Mesendoderm (in vitro differentiated cells): ENCODE results near the gene BABAM2.

Source experiments
- DNase-seq: peaks from one replicate; pipeline ENCODE4 v3.0.0; 2013
- H2AK5ac ChIP-seq: 2 replicates; pipeline ENCODE4 v1.6.1; 2013; ENCODE audit warnings: low read length, inconsistent platforms
- H2BK120ac ChIP-seq: 2 replicates; pipeline ENCODE4 v1.6.1; 2013; ENCODE audit warnings: low read depth, mild to moderate bottlenecking, low read length, moderate library complexity, mixed read lengths
- H2BK15ac ChIP-seq: replicated peaks from 2 replicates; pipeline ENCODE4 v1.6.1; 2013; ENCODE audit warnings: low read depth, mild to moderate bottlenecking, moderate library complexity
- H2BK5ac ChIP-seq: 2 replicates; pipeline ENCODE4 v1.6.1; 2013; ENCODE audit warnings: low read length, inconsistent platforms
- H3K18ac ChIP-seq: 2 replicates; pipeline ENCODE4 v1.6.1; 2013; ENCODE audit warnings: mild to moderate bottlenecking, low read length, mixed read lengths
- H3K23ac ChIP-seq: one replicate; pipeline ENCODE4 v1.6.1; 2013; ENCODE audit warnings: low read length
- H3K27ac ChIP-seq: 2 replicates; pipeline ENCODE4 v1.5.1; 2013; ENCODE audit warnings: low read depth, mild to moderate bottlenecking, inconsistent platforms, low read length, moderate library complexity
- H3K27me3 ChIP-seq: 2 replicates; pipeline ENCODE4 v1.6.1; 2013; ENCODE audit warnings: low read length, control low read depth, mild to moderate bottlenecking, inconsistent platforms; ENCODE audit not compliant: insufficient read depth, poor library complexity
- H3K36me3 ChIP-seq: 2 replicates; pipeline ENCODE4 v1.6.1; 2013; ENCODE audit warnings: low read length, inconsistent platforms; ENCODE audit not compliant: control insufficient read depth, insufficient read depth
- H3K4ac ChIP-seq: one replicate; pipeline ENCODE4 v1.6.1; 2013; ENCODE audit warnings: low read depth, mild to moderate bottlenecking, low read length, moderate library complexity
- H3K4me1 ChIP-seq: 2 replicates; pipeline ENCODE4 v1.6.1; 2013; ENCODE audit warnings: low read depth, low read length, inconsistent platforms; ENCODE audit not compliant: control insufficient read depth
- H3K4me2 ChIP-seq: 2 replicates; pipeline ENCODE4 v1.6.1; 2013; ENCODE audit warnings: low read length
- H3K4me3 ChIP-seq: 2 replicates; pipeline ENCODE4 v1.5.1; 2013; ENCODE audit warnings: mild to moderate bottlenecking, low read length
- H3K56ac ChIP-seq: one replicate; pipeline ENCODE4 v1.6.1; 2013; ENCODE audit warnings: low read length
- H3K79me1 ChIP-seq: 2 replicates; pipeline ENCODE4 v1.6.1; 2013; ENCODE audit warnings: low read length, inconsistent platforms
- H3K79me2 ChIP-seq: 2 replicates; pipeline ENCODE4 v1.6.1; 2013; ENCODE audit warnings: mild to moderate bottlenecking, low read length; ENCODE audit not compliant: control insufficient read depth, insufficient read depth
- H3K9ac ChIP-seq: 2 replicates; pipeline ENCODE4 v1.6.1; 2013; ENCODE audit warnings: low read length, inconsistent platforms
- H4K5ac ChIP-seq: one replicate; pipeline ENCODE4 v1.6.1; 2013; ENCODE audit warnings: low read length
- H4K8ac ChIP-seq: one replicate; pipeline ENCODE4 v1.6.1; 2013; ENCODE audit warnings: low read depth, mild to moderate bottlenecking, control low read depth, low read length, moderate library complexity
- WGBS: extraction: QIAGEN DNeasy Blood & Tissue Kit; methylation state at CpG from one replicate; pipeline ENCODE4 v1.1.7; 2013; ENCODE audit warnings: low lambda C conversion rate, missing lambda C conversion rate; ENCODE audit not compliant: insufficient coverage; ENCODE audit errors: extremely low coverage; 5-methylcytosine and 5-hydroxymethylcytosine counted together

Gene BABAM2

GRCh38 chr2:28084564-28084963 is 194.0 kb downstream of the BABAM2 start:
- Histone ChIP-seq H2BK120ac (no peak overlapping the region), H3K36me3 (no peaks in the 10 kb centered on the region), H3K4me3 (no peak overlapping the region), H3K9ac (no peak overlapping the region), H4K5ac (no peak overlapping the region), H3K79me1 (no peaks in the 10 kb centered on the region), H3K56ac (no peak overlapping the region), H3K18ac (no peak overlapping the region), H3K4ac (no peak overlapping the region), H2AK5ac (no peak overlapping the region), H3K27ac (no peak overlapping the region), H2BK5ac (no peak overlapping the region), H3K4me1 (no peaks in the 10 kb centered on the region), H2BK15ac (no peak overlapping the region), H3K79me2 (no peaks in the 10 kb centered on the region), H4K8ac (no peak overlapping the region), H3K23ac (no peak overlapping the region), H3K27me3 (no peaks in the 10 kb centered on the region), H3K4me2 (no peak overlapping the region)
- DNase-seq, result no peak
- no CpG with 5 or more reads among the region's 4 CpGs for WGBS

GRCh38 chr2:28085201-28085600 is 194.7 kb downstream of the BABAM2 start:
- H3K4me2 ChIP-seq, result no peak overlapping the region
- H2BK5ac ChIP-seq, result no peak overlapping the region
- H3K79me1 ChIP-seq, result no peaks in the 10 kb centered on the region
- H3K4ac ChIP-seq, result no peak overlapping the region
- no peak for DNase-seq
- H3K36me3 ChIP-seq, result no peaks in the 10 kb centered on the region
- H4K5ac ChIP-seq, result no peak overlapping the region
- H2BK120ac ChIP-seq, result no peak overlapping the region
- WGBS, result no CpG with 5 or more reads among the region's 2 CpGs
- no peak overlapping the region for H3K56ac ChIP-seq
- H3K27ac ChIP-seq, result no peak overlapping the region
- H3K4me1 ChIP-seq, result no peaks in the 10 kb centered on the region
- H2AK5ac ChIP-seq, result no peak overlapping the region
- no peak overlapping the region for H3K18ac ChIP-seq
- no peaks in the 10 kb centered on the region for H3K79me2 ChIP-seq
- H3K23ac ChIP-seq, result no peak overlapping the region
- no peaks in the 10 kb centered on the region for H3K27me3 ChIP-seq
- no peak overlapping the region for H3K4me3 ChIP-seq
- H4K8ac ChIP-seq, result no peak overlapping the region
- H2BK15ac ChIP-seq, result no peak overlapping the region
- H3K9ac ChIP-seq, result no peak overlapping the region

- Histone ChIP-seq H3K79me2 (no peaks in the 10 kb centered on the region), H2BK15ac (no peak overlapping the region)
- WGBS, result no CpG with 5 or more reads among the region's 3 CpGs
Measured at GRCh38 chr2:28086611-28087010, 196.1 kb downstream of the BABAM2 start.

GRCh38 chr2:28088970-28089369 is 198.4 kb downstream of the BABAM2 start:
- WGBS, result no CpG with 5 or more reads among the region's 4 CpGs
- DNase-seq, result no peak
- H4K8ac ChIP-seq, result no peak overlapping the region
- no peak overlapping the region for H3K4ac ChIP-seq
- no peak overlapping the region for H2BK120ac ChIP-seq
- no peak overlapping the region for H3K56ac ChIP-seq
- H3K18ac ChIP-seq, result no peak overlapping the region
- no peak overlapping the region for H2AK5ac ChIP-seq
- no peaks in the 10 kb centered on the region for H3K4me1 ChIP-seq
- no peak overlapping the region for H2BK5ac ChIP-seq
- H3K4me3 ChIP-seq, result no peak overlapping the region
- H3K27me3 ChIP-seq, result no peaks in the 10 kb centered on the region
- no peak overlapping the region for H2BK15ac ChIP-seq
- H4K5ac ChIP-seq, result no peak overlapping the region
- H3K9ac ChIP-seq, result no peak overlapping the region
- no peaks in the 10 kb centered on the region for H3K79me2 ChIP-seq
- no peak overlapping the region for H3K23ac ChIP-seq
- H3K4me2 ChIP-seq, result no peak overlapping the region
- no peaks in the 10 kb centered on the region for H3K79me1 ChIP-seq
- no peak overlapping the region for H3K27ac ChIP-seq
- no peaks in the 10 kb centered on the region for H3K36me3 ChIP-seq

More at GRCh38 chr2:28086611-28087010, 196.1 kb downstream of the BABAM2 start:
- no peak overlapping the region for H3K18ac ChIP-seq
- no peak overlapping the region for H4K8ac ChIP-seq
- no peaks in the 10 kb centered on the region for H3K4me1 ChIP-seq
- no peak overlapping the region for H3K23ac ChIP-seq
- H3K27me3 ChIP-seq, result no peaks in the 10 kb centered on the region
- no peak for DNase-seq
- no peak overlapping the region for H3K27ac ChIP-seq
- H4K5ac ChIP-seq, result no peak overlapping the region
- H3K4me3 ChIP-seq, result no peak overlapping the region
- no peak overlapping the region for H3K9ac ChIP-seq
- H3K4me2 ChIP-seq, result no peak overlapping the region
- H3K79me1 ChIP-seq, result no peaks in the 10 kb centered on the region
- no peak overlapping the region for H3K4ac ChIP-seq
- H2AK5ac ChIP-seq, result no peak overlapping the region
- no peak overlapping the region for H3K56ac ChIP-seq
- H3K36me3 ChIP-seq, result no peaks in the 10 kb centered on the region
- no peak overlapping the region for H2BK5ac ChIP-seq
- H2BK120ac ChIP-seq, result no peak overlapping the region

- Histone ChIP-seq H3K56ac (no peak overlapping the region), H2AK5ac (no peak overlapping the region), H3K4me2 (no peak overlapping the region), H3K4me3 (no peak overlapping the region), H3K23ac (no peak overlapping the region), H3K79me2 (no peaks in the 10 kb centered on the region), H2BK15ac (no peak overlapping the region), H4K8ac (no peak overlapping the region), H3K9ac (no peak overlapping the region), H3K27me3 (no peaks in the 10 kb centered on the region), H3K4me1 (no peaks in the 10 kb centered on the region), H4K5ac (no peak overlapping the region), H3K79me1 (no peaks in the 10 kb centered on the region), H3K36me3 (no peaks in the 10 kb centered on the region), H3K27ac (no peak overlapping the region), H2BK120ac (no peak overlapping the region), H3K4ac (no peak overlapping the region), H3K18ac (no peak overlapping the region), H2BK5ac (no peak overlapping the region)
- no peak for DNase-seq
- WGBS, result no CpG with 5 or more reads among the region's 1 CpG
Measured at GRCh38 chr2:28089486-28089885, 199.0 kb downstream of the BABAM2 start.

- H3K4me1 ChIP-seq, result no peaks in the 10 kb centered on the region
- no peak overlapping the region for H3K4me3 ChIP-seq
- H3K36me3 ChIP-seq, result no peaks in the 10 kb centered on the region
- H2AK5ac ChIP-seq, result no peak overlapping the region
- no peak overlapping the region for H3K56ac ChIP-seq
- H2BK15ac ChIP-seq, result no peak overlapping the region
- H3K23ac ChIP-seq, result no peak overlapping the region
- DNase-seq, result no peak
- no peak overlapping the region for H3K27ac ChIP-seq
- no peak overlapping the region for H4K5ac ChIP-seq
- no peak overlapping the region for H3K4me2 ChIP-seq
- H2BK120ac ChIP-seq, result no peak overlapping the region
- no peaks in the 10 kb centered on the region for H3K27me3 ChIP-seq
- WGBS, result no CpG with 5 or more reads among the region's 4 CpGs
- no peaks in the 10 kb centered on the region for H3K79me1 ChIP-seq
- H3K79me2 ChIP-seq, result no peaks in the 10 kb centered on the region
- H2BK5ac ChIP-seq, result no peak overlapping the region
- H3K4ac ChIP-seq, result no peak overlapping the region
- no peak overlapping the region for H3K9ac ChIP-seq
- H3K18ac ChIP-seq, result no peak overlapping the region
- no peak overlapping the region for H4K8ac ChIP-seq
Measured at GRCh38 chr2:28093308-28093707, 202.8 kb downstream of the BABAM2 start.
